Upper lobe of left lung (tissue), 6 donors: Measurements from ENCODE around the gene CD46. TPM values are rescaled to one million over a fixed set of nuclear protein-coding genes. Genes with fewer than 3 reads are reported as not detected.

Source experiments
- ATAC-seq, 2 donors: fragments of 200-7000 bp; cut with Tn5 transposase; one replicate each; pipeline ENCODE4 v1.9.1; 2022; ENCODE audit warnings: mild to moderate bottlenecking in 2 of 2, moderate library complexity in 2 of 2; ENCODE audit not compliant: low FRiP score in 2 of 2
- DNase-seq, 2 donors: peaks; one replicate each; pipeline ENCODE4 v3.0.0-alpha.2; 2019 to 2020
- H3K27ac ChIP-seq, 4 donors: fragments of 200-600 bp; sonication (generic); one replicate each; pipeline ENCODE4 v1.5.1; 2016 to 2019
- H3K27me3 ChIP-seq, 4 donors: fragments of 200-600 bp; sonication (generic); one replicate each; pipeline ENCODE4 v1.5.1; 2017 to 2019
- H3K36me3 ChIP-seq, 4 donors: fragments of 200-600 bp; sonication (generic); one replicate each; pipeline ENCODE4 v1.5.1; 2016 to 2019
- H3K4me1 ChIP-seq, 4 donors: fragments of 200-600 bp; sonication (generic); one replicate each; pipeline ENCODE4 v1.5.1; 2018 to 2019
- H3K4me3 ChIP-seq, 4 donors: fragments of 200-600 bp; sonication (generic); one replicate each; pipeline ENCODE4 v1.5.1; 2017 to 2019; ENCODE audit warnings: mild to moderate bottlenecking in 2 of 4, moderate library complexity in 1 of 4
- H3K9me3 ChIP-seq, 4 donors: fragments of 200-600 bp; sonication (generic); one replicate each; pipeline ENCODE4 v1.5.1; 2018 to 2019
- CTCF ChIP-seq, 6 experiments: fragments of 450-650 bp in 4 of 6; fragments of 200-600 bp in 2 of 6; sonication (generic) in 2 of 6; IDR thresholded peaks; one replicate each; pipeline ENCODE4 v1.5.1; 2016 to 2019; ENCODE audit warnings: antibody characterized with exemption in 6 of 6
- EP300 ChIP-seq, 4 donors: sonication (generic); formaldehyde crosslinking; IDR thresholded peaks; one replicate each; pipeline ENCODE4 v1.5.1; 2017; ENCODE audit warnings: antibody characterized with exemption in 4 of 4, control low read depth in 2 of 4
- POLR2A ChIP-seq, 4 donors: fragments of 450-650 bp; IDR thresholded peaks; one replicate each; pipeline ENCODE4 v1.5.1; 2016 to 2017; ENCODE audit warnings: antibody characterized with exemption in 4 of 4, mild to moderate bottlenecking in 2 of 4
- POLR2AphosphoS5 ChIP-seq, 2 donors: sonication (generic); formaldehyde crosslinking; IDR thresholded peaks; one replicate each; pipeline ENCODE4 v1.5.1; 2017; ENCODE audit warnings: antibody characterized with exemption in 2 of 2
- WGBS, 2 donors: methylation state at CpG; one replicate each; pipeline ENCODE4 v1.1.5; 2017 to 2018; 5-methylcytosine and 5-hydroxymethylcytosine counted together
- total RNA-seq, 6 donors: library from RNA; depleted of rRNA in 4 of 6; stranded (reverse); fragments of >200 nt in 4 of 6; gene quantifications; one replicate each; pipeline versions ENCODE4 v1.1.0 to v1.2.1, GENCODE V29; 2016 to 2021
- donor health status: DM: no; HTN: no; CAD: no; lungs with moderate emphysema.
- donor health status: DM: no; HTN: yes; CAD: no; lungs with severe emphysema.

The CD46 gene
- total RNA-seq, 6 donors from 2014 or later = 105 to 358 (median 248) TPM

- no peaks in the 10 kb centered on the region for H3K36me3 ChIP-seq
- peaks cover 74 to 92% (median 80%) of the 10 kb centered on the region in 4 donors for H3K4me1 ChIP-seq
- WGBS, 2 donors = 66 to 79% methylated on average over 5 of the region's 5 CpGs
- H3K4me3 ChIP-seq = no peak overlapping the region
- DNase-seq (no peak), ATAC-seq (no peak)
- TF ChIP-seq POLR2A (IDR thresholded peaks at IDR 0.05) = no peak
- no peaks in the 10 kb centered on the region for H3K27me3 ChIP-seq
- peak overlapping the region; percentile 97 to 98 (median 98) for H3K27ac ChIP-seq
- no peaks in the 10 kb centered on the region for H3K9me3 ChIP-seq
These were observed 76.2 kb downstream of the CD46 start for GRCh38 chr1:207828046-207828445.

- Histone ChIP-seq H3K36me3 (no peaks in the 10 kb centered on the region), H3K4me3 (no peak overlapping the region), H3K27ac (peak overlapping the region; percentile 97 to 98 (median 98)), H3K9me3 (no peaks in the 10 kb centered on the region), H3K4me1 (peaks cover 75 to 94% (median 86%) of the 10 kb centered on the region in 4 donors), H3K27me3 (no peaks in the 10 kb centered on the region)
- TF ChIP-seq CTCF (IDR thresholded peaks at IDR 0.05) = peak; percentile 83 to 93 (median 89)
- no peak for TF ChIP-seq EP300 (IDR thresholded peaks at IDR 0.05)
- TF ChIP-seq POLR2A (IDR thresholded peaks at IDR 0.05) = no peak
- peak; percentile 57 to 65 for TF ChIP-seq POLR2AphosphoS5 (IDR thresholded peaks at IDR 0.05)
- ATAC-seq (peak; percentile 73 to 75), DNase-seq (peak in 1 of 2 donors; percentile 89)
- 41 to 48% methylated on average over 2 of the region's 2 CpGs for WGBS, 2 donors
These were observed 76.8 kb downstream of the CD46 start for GRCh38 chr1:207828485-207829158.

- H3K9me3 ChIP-seq = no peaks in the 10 kb centered on the region
- H3K4me1 ChIP-seq = peaks cover 75 to 94% (median 88%) of the 10 kb centered on the region in 4 donors
- H3K27me3 ChIP-seq = no peaks in the 10 kb centered on the region
- peaks cover 0 to 2% (median 0%) of the 10 kb centered on the region in 4 donors for H3K36me3 ChIP-seq
- H3K27ac ChIP-seq = peak overlapping the region in 2 of 4 donors; percentile 98
- TF ChIP-seq CTCF (IDR thresholded peaks at IDR 0.05) = no peak
- TF ChIP-seq POLR2AphosphoS5 (IDR thresholded peaks at IDR 0.05) = no peak
- TF ChIP-seq EP300 (IDR thresholded peaks at IDR 0.05) = no peak
- no peak for TF ChIP-seq POLR2A (IDR thresholded peaks at IDR 0.05)
- ATAC-seq = no peak
- no peak for DNase-seq
- no peak overlapping the region for H3K4me3 ChIP-seq
These were observed 77.7 kb downstream of the CD46 start for GRCh38 chr1:207829576-207829975.

GRCh38 chr1:207830788-207831187, 78.9 kb downstream of the CD46 start:
- TF ChIP-seq POLR2AphosphoS5 (IDR thresholded peaks at IDR 0.05) = no peak
- TF ChIP-seq POLR2A (IDR thresholded peaks at IDR 0.05) = no peak
- TF ChIP-seq CTCF (IDR thresholded peaks at IDR 0.05) = no peak
- TF ChIP-seq EP300 (IDR thresholded peaks at IDR 0.05) = no peak
- WGBS, 2 donors = 71 to 88% methylated on average over 6 to 9 of the region's 9 CpGs

GRCh38 chr1:207831517-207832327, 79.9 kb downstream of the CD46 start:
- TF ChIP-seq POLR2A (IDR thresholded peaks at IDR 0.05) = no peak
- TF ChIP-seq EP300 (IDR thresholded peaks at IDR 0.05) = no peak
- TF ChIP-seq CTCF (IDR thresholded peaks at IDR 0.05) = no peak
- no peak for TF ChIP-seq POLR2AphosphoS5 (IDR thresholded peaks at IDR 0.05)
- DNase-seq = no peak
- no peaks in the 10 kb centered on the region for H3K27me3 ChIP-seq
- H3K27ac ChIP-seq = peak overlapping the region; percentile 27 to 98 (median 84)
- peaks cover 0 to 2% (median 0%) of the 10 kb centered on the region in 4 donors for H3K36me3 ChIP-seq
- no peak overlapping the region for H3K4me3 ChIP-seq
- 38 to 47% methylated on average over 6 to 9 of the region's 9 CpGs for WGBS, 2 donors
- peaks cover 60 to 90% (median 74%) of the 10 kb centered on the region in 4 donors for H3K4me1 ChIP-seq
- no peaks in the 10 kb centered on the region for H3K9me3 ChIP-seq
- ATAC-seq = no peak

More at GRCh38 chr1:207830788-207831187, 78.9 kb downstream of the CD46 start:
- H3K27ac ChIP-seq = peak overlapping the region; percentile 27 to 98 (median 84)
- no peak for ATAC-seq
- no peaks in the 10 kb centered on the region for H3K9me3 ChIP-seq
- no peak for DNase-seq
- H3K4me3 ChIP-seq = no peak overlapping the region
- no peaks in the 10 kb centered on the region for H3K27me3 ChIP-seq
- peaks cover 62 to 90% (median 77%) of the 10 kb centered on the region in 4 donors for H3K4me1 ChIP-seq
- peaks cover 0 to 2% (median 0%) of the 10 kb centered on the region in 4 donors for H3K36me3 ChIP-seq
